Measurements from ENCODE around the gene FOXP1.

FOXP1 gene

DNA sequence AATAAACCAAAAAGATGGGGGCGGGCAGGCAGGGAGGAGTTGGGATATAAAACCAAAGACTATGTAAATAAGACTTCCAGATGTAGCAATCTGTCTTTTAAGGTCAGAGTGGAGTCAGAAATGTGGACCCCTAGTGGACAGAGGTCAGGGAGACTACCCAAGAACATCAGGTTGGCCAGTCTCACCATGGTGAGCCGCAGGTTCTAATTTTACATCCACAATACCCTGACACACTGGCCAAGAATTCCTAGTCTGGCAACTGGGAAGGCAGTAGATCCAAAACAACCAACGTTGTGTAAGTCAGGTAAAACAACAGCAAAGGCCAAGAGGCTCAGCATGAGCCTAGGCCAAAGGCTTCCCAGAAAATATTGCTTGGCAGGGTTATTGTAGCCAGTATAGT is 203.4 kb downstream of the FOXP1 start:
- in situ Hi-C loops (cut with HindIII; ENCODE audit: low pct_ligation_motif_present, low sequenced_read_pairs): no loop called here
- TF ChIP-seq, protein P1, sequence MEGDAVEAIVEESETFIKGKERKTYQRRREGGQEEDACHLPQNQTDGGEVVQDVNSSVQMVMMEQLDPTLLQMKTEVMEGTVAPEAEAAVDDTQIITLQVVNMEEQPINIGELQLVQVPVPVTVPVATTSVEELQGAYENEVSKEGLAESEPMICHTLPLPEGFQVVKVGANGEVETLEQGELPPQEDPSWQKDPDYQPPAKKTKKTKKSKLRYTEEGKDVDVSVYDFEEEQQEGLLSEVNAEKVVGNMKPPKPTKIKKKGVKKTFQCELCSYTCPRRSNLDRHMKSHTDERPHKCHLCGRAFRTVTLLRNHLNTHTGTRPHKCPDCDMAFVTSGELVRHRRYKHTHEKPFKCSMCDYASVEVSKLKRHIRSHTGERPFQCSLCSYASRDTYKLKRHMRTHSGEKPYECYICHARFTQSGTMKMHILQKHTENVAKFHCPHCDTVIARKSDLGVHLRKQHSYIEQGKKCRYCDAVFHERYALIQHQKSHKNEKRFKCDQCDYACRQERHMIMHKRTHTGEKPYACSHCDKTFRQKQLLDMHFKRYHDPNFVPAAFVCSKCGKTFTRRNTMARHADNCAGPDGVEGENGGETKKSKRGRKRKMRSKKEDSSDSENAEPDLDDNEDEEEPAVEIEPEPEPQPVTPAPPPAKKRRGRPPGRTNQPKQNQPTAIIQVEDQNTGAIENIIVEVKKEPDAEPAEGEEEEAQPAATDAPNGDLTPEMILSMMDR (IDR thresholded peaks at IDR 0.05; ENCODE audit: low read depth, low read length, missing control alignments): peak; percentile 39
- DNase-seq: no peak
- H3K4me3 ChIP-seq (ENCODE audit: low read depth, low read length): no peak overlapping the region
- H3K27ac ChIP-seq: no peak overlapping the region
- H3K36me3 ChIP-seq (replicated peaks): no peaks in the 10 kb centered on the region
- H3K27me3 ChIP-seq (replicated peaks): no peaks in the 10 kb centered on the region

DNA sequence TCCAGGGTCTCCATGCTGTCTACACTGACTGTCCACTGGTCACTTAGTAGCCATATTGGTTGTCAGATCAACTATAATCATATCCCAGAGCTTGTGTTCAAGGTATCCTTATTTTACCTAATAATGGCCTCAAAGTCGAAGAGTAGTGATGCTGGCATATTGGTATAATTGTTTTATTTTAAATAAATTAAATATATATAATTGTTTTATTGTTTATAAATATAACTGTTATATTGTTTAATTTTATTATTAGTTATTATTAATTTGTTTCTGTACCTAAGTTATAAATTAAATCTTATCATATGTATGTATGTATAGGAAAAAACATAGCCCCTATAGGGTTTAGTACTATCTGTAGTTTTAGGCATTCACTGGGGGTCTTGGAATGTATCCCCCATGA is 205.0 kb downstream of the FOXP1 start:
- DNase-seq: no peak
- Histone ChIP-seq H3K4me3 (ENCODE audit: low read depth, low read length) (no peak overlapping the region), H3K36me3 (replicated peaks) (no peaks in the 10 kb centered on the region), H3K27me3 (replicated peaks) (no peaks in the 10 kb centered on the region), H3K27ac (no peak overlapping the region)
- in situ Hi-C loops (cut with HindIII; ENCODE audit: low pct_ligation_motif_present, low sequenced_read_pairs): no loop called here
- TF ChIP-seq, protein P1 (IDR thresholded peaks at IDR 0.05; ENCODE audit: low read depth, low read length, missing control alignments): no peak

DNA sequence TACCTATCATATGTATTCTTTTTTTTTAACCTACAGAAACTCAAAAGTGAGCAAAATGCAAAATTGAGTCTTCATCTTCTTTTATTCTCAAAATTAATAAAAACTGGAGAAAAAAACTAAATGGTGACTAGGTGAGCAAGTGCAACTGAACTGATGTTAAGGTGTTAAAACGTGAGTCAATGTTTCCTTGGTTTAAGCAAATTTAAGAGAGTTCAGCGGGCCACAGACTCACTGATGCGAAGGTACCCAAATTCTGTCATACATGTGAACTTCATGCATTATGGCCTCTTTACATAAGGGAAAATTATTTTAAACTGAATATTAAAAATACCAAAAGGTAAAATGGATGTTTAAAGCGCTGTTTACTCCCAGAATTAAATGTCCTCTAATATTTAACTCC is 206.6 kb downstream of the FOXP1 start:
- in situ Hi-C loops (cut with HindIII; ENCODE audit: low pct_ligation_motif_present, low sequenced_read_pairs): no loop called here
- Histone ChIP-seq H3K27me3 (replicated peaks) (no peaks in the 10 kb centered on the region), H3K27ac (no peak overlapping the region), H3K36me3 (replicated peaks) (no peaks in the 10 kb centered on the region), H3K4me3 (ENCODE audit: low read depth, low read length) (no peak overlapping the region)
- TF ChIP-seq, protein P1 (IDR thresholded peaks at IDR 0.05; ENCODE audit: low read depth, low read length, missing control alignments): no peak
- no peak for DNase-seq

DNA sequence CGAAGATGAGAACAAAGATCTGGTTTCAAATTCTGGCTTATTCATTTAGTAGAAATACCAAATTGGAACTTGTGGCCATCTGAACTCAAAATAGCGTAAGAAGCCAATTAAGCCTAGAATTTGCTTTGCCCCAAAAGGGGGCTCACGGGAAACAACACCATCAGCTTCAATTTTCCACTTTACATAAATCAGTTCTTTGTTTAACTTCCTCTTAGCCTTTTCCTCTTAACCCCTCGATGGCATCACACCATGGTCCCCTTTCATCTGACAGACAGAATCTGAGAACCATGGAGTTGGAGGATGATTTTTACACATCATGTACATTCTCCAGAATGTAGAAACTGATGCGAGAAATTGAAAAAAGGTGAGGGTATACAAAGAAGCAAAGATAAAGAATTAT is 207.0 kb downstream of the FOXP1 start:
- TF ChIP-seq, protein P1 (IDR thresholded peaks at IDR 0.05; ENCODE audit: low read depth, low read length, missing control alignments): no peak
- DNase-seq: no peak
- H3K27me3 ChIP-seq (replicated peaks): no peaks in the 10 kb centered on the region
- no peak overlapping the region for H3K4me3 ChIP-seq (ENCODE audit: low read depth, low read length)
- in situ Hi-C loops (cut with HindIII; ENCODE audit: low pct_ligation_motif_present, low sequenced_read_pairs): no loop called here
- H3K36me3 ChIP-seq (replicated peaks): no peaks in the 10 kb centered on the region
- no peak overlapping the region for H3K27ac ChIP-seq

DNA sequence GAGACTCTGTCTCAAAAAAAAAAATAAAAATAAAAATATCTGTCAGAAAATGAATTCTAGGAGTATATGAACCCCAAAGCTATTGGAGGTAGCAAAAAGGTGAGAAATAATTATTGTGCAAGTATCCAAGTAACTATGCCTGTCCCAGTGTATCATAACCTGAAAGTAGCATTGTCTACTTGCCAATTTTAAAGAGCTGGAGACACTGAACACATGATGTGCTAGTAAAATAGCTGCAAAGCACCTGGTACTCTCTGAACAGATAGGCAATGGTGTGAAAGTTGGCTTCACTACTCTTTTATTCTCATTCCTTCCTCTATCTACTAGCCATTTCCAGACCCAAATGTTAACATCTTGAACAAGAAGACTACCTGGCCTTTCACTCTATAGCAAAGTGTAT is 208.9 kb downstream of the FOXP1 start:
- H3K27ac ChIP-seq: no peak overlapping the region
- in situ Hi-C loops (cut with HindIII; ENCODE audit: low pct_ligation_motif_present, low sequenced_read_pairs): no loop called here
- no peak overlapping the region for H3K4me3 ChIP-seq (ENCODE audit: low read depth, low read length)
- DNase-seq: no peak
- H3K36me3 ChIP-seq (replicated peaks): no peaks in the 10 kb centered on the region
- H3K27me3 ChIP-seq (replicated peaks): no peaks in the 10 kb centered on the region
- TF ChIP-seq, protein P1 (IDR thresholded peaks at IDR 0.05; ENCODE audit: low read depth, low read length, missing control alignments): no peak

DNA sequence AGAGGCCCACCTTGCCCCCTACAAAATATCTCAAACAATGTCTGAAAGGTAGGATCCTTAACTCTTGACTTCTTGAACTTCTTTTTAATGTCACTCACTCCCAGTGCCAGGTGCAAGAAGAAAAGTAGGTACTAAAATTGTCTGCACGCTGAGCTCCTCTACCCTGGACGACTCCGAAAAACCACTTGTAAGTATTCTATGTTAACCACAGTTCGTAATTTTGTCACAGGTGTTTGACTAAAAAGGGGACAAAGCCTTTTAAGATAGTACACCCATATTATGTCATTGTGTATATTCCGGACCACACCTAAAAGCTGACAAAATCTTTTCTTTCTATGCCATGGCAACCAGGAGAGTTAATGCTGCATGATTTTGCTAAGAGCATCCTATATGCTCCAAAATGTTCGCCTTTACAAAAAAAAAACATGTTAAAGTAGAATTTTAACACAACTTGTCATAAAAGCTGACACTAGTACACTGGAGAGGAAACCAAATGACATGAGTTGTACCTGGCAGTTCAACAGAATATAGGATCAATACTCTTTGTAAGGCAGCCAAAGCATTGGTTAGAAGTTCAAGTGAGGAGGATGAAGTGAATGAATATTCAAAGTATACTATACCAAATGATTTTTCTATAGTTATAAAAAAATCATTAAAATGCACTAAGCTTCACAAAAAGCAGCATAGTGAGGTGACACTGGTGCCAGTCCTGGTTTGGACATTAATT is 210.5 kb downstream of the FOXP1 start:
- no peaks in the 10 kb centered on the region for H3K36me3 ChIP-seq (replicated peaks)
- no peak for DNase-seq
- no peaks in the 10 kb centered on the region for H3K27me3 ChIP-seq (replicated peaks)
- H3K4me3 ChIP-seq (ENCODE audit: low read depth, low read length): no peak overlapping the region
- H3K27ac ChIP-seq: no peak overlapping the region
- TF ChIP-seq, protein P1 (IDR thresholded peaks at IDR 0.05; ENCODE audit: low read depth, low read length, missing control alignments): no peak
- in situ Hi-C loops (cut with HindIII; ENCODE audit: low pct_ligation_motif_present, low sequenced_read_pairs): no loop called here
